Heart right ventricle (tissue), 16 donors: ENCODE measurements around the gene PHLDB2. TPM values are rescaled to one million over a fixed set of nuclear protein-coding genes. Genes with fewer than 3 reads are reported as not detected.

Source experiments
- ATAC-seq, 8 donors: fragments of 200-7000 bp; cut with Tn5 transposase; one replicate each; pipeline ENCODE4 v1.9.1; 2020; ENCODE audit warnings: mild to moderate bottlenecking in 8 of 8, moderate library complexity in 8 of 8, moderate number of reproducible peaks in 1 of 8
- DNase-seq, 2 donors: peaks; one replicate each; pipeline ENCODE4 v3.0.0-alpha.2; 2020
- H3K27ac ChIP-seq, 10 donors: fragments of 200-600 bp; sonication (generic) in 2 of 10; one replicate each; pipeline versions ENCODE4 v1.5.0 to v1.8.0; 2020 to 2022; ENCODE audit warnings: mild to moderate bottlenecking in 3 of 10
- H3K27me3 ChIP-seq, 7 donors: fragments of 200-600 bp; one replicate each; pipeline ENCODE4 v1.8.0; 2021 to 2022; ENCODE audit warnings: mild to moderate bottlenecking in 2 of 7
- H3K36me3 ChIP-seq, 9 donors: fragments of 200-600 bp; sonication (generic) in 1 of 9; one replicate each; pipeline versions ENCODE4 v1.5.0 to v1.8.0; 2020 to 2022; ENCODE audit warnings: mild to moderate bottlenecking in 2 of 9
- H3K4me1 ChIP-seq, 9 donors: fragments of 200-600 bp; sonication (generic) in 1 of 9; one replicate each; pipeline versions ENCODE4 v1.5.0 to v1.8.0; 2020 to 2022; ENCODE audit warnings: mild to moderate bottlenecking in 4 of 9
- H3K4me3 ChIP-seq, 10 donors: fragments of 200-600 bp; sonication (generic) in 2 of 10; one replicate each; pipeline versions ENCODE4 v1.5.0 to v1.8.0; 2020 to 2022; ENCODE audit warnings: mild to moderate bottlenecking in 7 of 10, moderate library complexity in 2 of 10
- H3K9me3 ChIP-seq, 11 donors: fragments of 200-600 bp in 10 of 11; sonication (generic) in 2 of 11; one replicate each; pipeline versions ENCODE4 v1.5.0 to v1.8.0; 2013 to 2022; ENCODE audit warnings: mild to moderate bottlenecking in 2 of 11, control low read depth in 1 of 11, moderate library complexity in 1 of 11
- CTCF ChIP-seq, 9 donors: fragments of 200-600 bp; sonication (generic) in 2 of 9; IDR thresholded peaks; one replicate each; pipeline versions ENCODE4 v1.5.0 to v1.8.0; 2021 to 2022; ENCODE audit warnings: antibody characterized with exemption in 9 of 9, mild to moderate bottlenecking in 5 of 9, moderate library complexity in 1 of 9
- WGBS, 2 donors: extraction: QIAGEN DNeasy Blood & Tissue Kit; methylation state at CpG; one replicate each; pipeline ENCODE4 v1.1.7; 2013; ENCODE audit warnings: inconsistent platforms in 1 of 2; 5-methylcytosine and 5-hydroxymethylcytosine counted together
- intact Hi-C, 10 donors: fragments of 100-400 bp; cut with DNase I; formaldehyde crosslinking; loops; one replicate each; pipeline versions ENCODE4 v1.11.1 to v1.14.2; 2022
- polyA plus RNA-seq, 2 donors: library from polyadenylated mRNA; stranded (reverse); fragments of 200-250 nt; gene quantifications; one replicate each; pipeline ENCODE4 v1.2.3, GENCODE V29; 2013
- total RNA-seq, 10 donors: library from RNA; stranded (reverse); fragmentation: NEBNext Ultra II Directional in 3 of 10; extraction: Animal tissue kit (Norgen Biotek cat#: 25700) in 3 of 10; gene quantifications; one replicate each; pipeline versions ENCODE4 v1.2.1 to v1.2.4, GENCODE V29; 2021 to 2023
- donor health status: Arrhythmogenic right ventricular cardiomyopathy.
- donor health status: ischemic (EF 13 %, LVEDD 7.1; RV severe dilation, severe dysfunction).
- donor health status: healthy with polysubstance abuse.
- donor health status: DM: no; HTN: yes; CAD: no.
- donor health status: DM: no; HTN: no; CAD: no.
- donor health status: ischemic (EF 25% LVEDD 6.9; RV normal size, moderate dysfunction).
- donor health status: ischemic (EF 25% LVEDD 5.7; RV mildly dilated, moderate dysfunction).
- donor health status: healthy.
- donor health status: DM: yes; HTN: yes; CAD: no.
- donor health status: Ischemic cardiomyopathy.
- donor health status: ischemic (EF 35%, LVEDD 5.7; RV mildly dilated, moderate dysfunction).
- donor health status: nonischemic (EF 11% LVEDD 7.7; RV severe dilation, severe dysfunction).
- donor health status: DM: yes; HTN: yes; CAD: no.
- donor health status: PGD.
- donor health status: ischemic (EF 29% LVEDD 5.4; RV normal size, mild dysfunction).
- donor health status: nonischemic (EF 23%, LVEDD 6.1; RV moderate dilation, normal function).

PHLDB2 gene
- total and polyA plus RNA-seq, 12 donors: 33.4 to 293 (median 174) TPM

- WGBS, 2 donors: 66 to 73% methylated on average over 6 of the region's 6 CpGs
These were observed 152.4 kb downstream of the PHLDB2 start for GRCh38 chr3:112011376-112011940.

GRCh38 chr3:112012205-112012992, 153.3 kb downstream of the PHLDB2 start:
- Histone ChIP-seq H3K27ac (peak overlapping the region; percentile 10 to 82 (median 59)), H3K4me1 (peaks cover 0 to 51% (median 35%) of the 10 kb centered on the region in 9 donors)
- intact Hi-C loops: loop anchor here in 3 of 10 donors (2.0 to 5.0 kb wide), 4 partner anchors 24 to 344 kb away; partner anchors contain the start of gene ABHD10 (in 1 of the 3)

More at GRCh38 chr3:112011376-112011940, 152.4 kb downstream of the PHLDB2 start:
- intact Hi-C loops: loop anchor here in 2 of 10 donors (2.0 to 5.0 kb wide), 2 partner anchors 17 to 34 kb away; partner anchors contain the start of gene ABHD10 (in 1 of the 2)
- ATAC-seq (no peak), DNase-seq (no peak)
- no peak for TF ChIP-seq CTCF (IDR thresholded peaks at IDR 0.05)
- Histone ChIP-seq H3K4me3 (no peak overlapping the region), H3K4me1 (peaks cover 0 to 52% (median 35%) of the 10 kb centered on the region in 9 donors), H3K27ac (peak overlapping the region in 6 of 10 donors; percentile 23 to 74 (median 62)), H3K9me3 (no peaks in the 10 kb centered on the region), H3K36me3 (no peaks in the 10 kb centered on the region), H3K27me3 (no peaks in the 10 kb centered on the region)

GRCh38 chr3:112013058-112013783, 154.2 kb downstream of the PHLDB2 start:
- DNase-seq (peak; percentile 46 to 69), ATAC-seq (peak; percentile 75 to 90 (median 85))
- Histone ChIP-seq H3K9me3 (no peaks in the 10 kb centered on the region), H3K4me1 (peaks cover 0 to 45% (median 27%) of the 10 kb centered on the region in 9 donors), H3K27ac (peak overlapping the region; percentile 10 to 82 (median 59)), H3K36me3 (no peaks in the 10 kb centered on the region), H3K27me3 (no peaks in the 10 kb centered on the region), H3K4me3 (peak overlapping the region in 2 of 10 donors; percentile 6 to 13)
- intact Hi-C loops: loop anchor here in 4 of 10 donors (1.0 to 5.0 kb wide), 6 partner anchors 24 to 344 kb away; partner anchors contain the start of gene ABHD10 (in 1 of the 4)
- 31 to 32% methylated on average over 19 of the region's 19 CpGs for WGBS, 2 donors
- TF ChIP-seq CTCF (IDR thresholded peaks at IDR 0.05): peak; percentile 46 to 89 (median 75)

More at GRCh38 chr3:112012205-112012992, 153.3 kb downstream of the PHLDB2 start:
- no peak overlapping the region for H3K4me3 ChIP-seq
- H3K9me3 ChIP-seq: no peaks in the 10 kb centered on the region
- no peak for TF ChIP-seq CTCF (IDR thresholded peaks at IDR 0.05)
- DNase-seq (no peak), ATAC-seq (peak in 5 of 8 donors; percentile 41 to 82 (median 76))
- H3K27me3 ChIP-seq: no peaks in the 10 kb centered on the region
- H3K36me3 ChIP-seq: no peaks in the 10 kb centered on the region
- WGBS, 2 donors: 23 to 28% methylated on average over 6 of the region's 6 CpGs

- H3K9me3 ChIP-seq: no peaks in the 10 kb centered on the region
- no peak for DNase-seq
- intact Hi-C loops: loop anchor here in 4 of 10 donors (1.0 to 5.0 kb wide), 6 partner anchors 24 to 345 kb away; partner anchors contain the start of gene ABHD10 (in 1 of the 4)
- peak in 1 of 8 donors; percentile 13 for ATAC-seq
- H3K27me3 ChIP-seq: no peaks in the 10 kb centered on the region
- H3K27ac ChIP-seq: peak overlapping the region in 1 of 10 donors; percentile 71
- H3K4me3 ChIP-seq: peak overlapping the region in 2 of 10 donors; percentile 6 to 13
- 52 to 57% methylated on average over 5 of the region's 5 CpGs for WGBS, 2 donors
- no peaks in the 10 kb centered on the region for H3K36me3 ChIP-seq
- peak in 2 of 9 donors; percentile 0 to 16 for TF ChIP-seq CTCF (IDR thresholded peaks at IDR 0.05)
- peaks cover 0 to 45% (median 27%) of the 10 kb centered on the region in 9 donors for H3K4me1 ChIP-seq
These were observed 154.7 kb downstream of the PHLDB2 start for GRCh38 chr3:112013784-112014143.
